G401.6 (cell line): ENCODE data around the gene CDC42.

Experiments used
- FAIRE-seq: peaks from 2 replicates; lab custom pipeline; 2012; peaks lifted over from hg19 to GRCh38; lab: Jason Lieb, UNC

Gene CDC42

DNA sequence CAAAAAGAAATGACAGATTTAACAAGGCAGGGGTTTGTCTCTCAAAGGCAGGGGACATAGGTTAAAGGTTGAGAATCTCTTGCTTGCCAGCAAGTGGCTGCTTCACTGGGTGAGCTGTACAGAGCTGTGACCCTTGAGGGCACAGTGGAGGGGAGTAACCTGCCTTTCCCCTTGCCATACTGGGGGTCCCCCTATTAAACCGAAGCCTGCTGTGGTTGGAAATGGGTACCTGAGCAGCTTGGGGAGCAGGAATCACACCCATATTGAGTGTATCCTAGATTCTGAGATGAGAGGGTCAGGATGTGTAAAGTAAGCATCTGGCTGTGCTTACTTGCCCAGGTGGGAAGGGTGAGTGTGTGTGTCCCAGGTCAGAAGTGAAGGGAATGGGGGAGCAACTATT is 58.6 kb downstream of the CDC42 start:
- FAIRE-seq, result no peak

DNA sequence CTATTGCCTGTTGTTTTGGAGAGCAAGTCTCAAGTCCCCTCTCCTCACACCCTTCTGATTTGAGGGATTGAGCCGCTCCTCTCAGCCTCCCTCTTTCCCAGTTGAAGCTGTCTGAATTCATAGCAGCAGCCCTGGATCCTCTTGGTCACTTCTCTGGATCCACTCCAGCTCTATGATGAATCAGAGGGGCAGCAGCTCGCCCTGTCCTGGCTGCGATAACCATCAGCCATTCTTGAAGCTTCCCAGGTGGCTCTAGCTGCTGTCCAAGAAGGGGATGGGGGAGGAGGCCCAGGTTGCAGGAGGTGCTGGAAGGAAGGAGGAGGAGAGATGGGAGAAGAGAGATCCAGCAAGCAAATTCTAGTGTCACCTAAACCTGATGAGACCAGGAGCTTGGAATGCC is 59.1 kb downstream of the CDC42 start:
- no peak for FAIRE-seq

DNA sequence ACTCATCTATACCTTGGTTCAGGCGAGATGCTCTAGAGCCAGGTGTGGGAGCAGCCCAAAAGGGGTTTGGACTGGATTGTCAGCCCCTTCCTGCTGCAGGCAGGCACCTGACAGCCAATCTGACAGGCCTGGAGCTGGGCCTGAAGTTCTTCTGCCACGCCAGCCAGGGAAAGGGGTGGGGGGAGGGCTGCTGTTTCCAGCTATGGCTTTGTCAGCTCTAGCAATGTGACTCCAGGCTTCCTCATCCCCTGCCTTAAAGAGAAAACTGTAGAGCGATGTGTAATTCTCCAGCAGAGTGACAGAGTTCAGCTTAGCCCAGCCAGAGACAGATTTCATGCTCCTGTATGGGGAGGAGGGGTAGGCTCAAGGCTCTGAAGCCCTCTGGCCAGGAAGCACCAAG is 60.0 kb downstream of the CDC42 start:
- FAIRE-seq, result no peak

DNA sequence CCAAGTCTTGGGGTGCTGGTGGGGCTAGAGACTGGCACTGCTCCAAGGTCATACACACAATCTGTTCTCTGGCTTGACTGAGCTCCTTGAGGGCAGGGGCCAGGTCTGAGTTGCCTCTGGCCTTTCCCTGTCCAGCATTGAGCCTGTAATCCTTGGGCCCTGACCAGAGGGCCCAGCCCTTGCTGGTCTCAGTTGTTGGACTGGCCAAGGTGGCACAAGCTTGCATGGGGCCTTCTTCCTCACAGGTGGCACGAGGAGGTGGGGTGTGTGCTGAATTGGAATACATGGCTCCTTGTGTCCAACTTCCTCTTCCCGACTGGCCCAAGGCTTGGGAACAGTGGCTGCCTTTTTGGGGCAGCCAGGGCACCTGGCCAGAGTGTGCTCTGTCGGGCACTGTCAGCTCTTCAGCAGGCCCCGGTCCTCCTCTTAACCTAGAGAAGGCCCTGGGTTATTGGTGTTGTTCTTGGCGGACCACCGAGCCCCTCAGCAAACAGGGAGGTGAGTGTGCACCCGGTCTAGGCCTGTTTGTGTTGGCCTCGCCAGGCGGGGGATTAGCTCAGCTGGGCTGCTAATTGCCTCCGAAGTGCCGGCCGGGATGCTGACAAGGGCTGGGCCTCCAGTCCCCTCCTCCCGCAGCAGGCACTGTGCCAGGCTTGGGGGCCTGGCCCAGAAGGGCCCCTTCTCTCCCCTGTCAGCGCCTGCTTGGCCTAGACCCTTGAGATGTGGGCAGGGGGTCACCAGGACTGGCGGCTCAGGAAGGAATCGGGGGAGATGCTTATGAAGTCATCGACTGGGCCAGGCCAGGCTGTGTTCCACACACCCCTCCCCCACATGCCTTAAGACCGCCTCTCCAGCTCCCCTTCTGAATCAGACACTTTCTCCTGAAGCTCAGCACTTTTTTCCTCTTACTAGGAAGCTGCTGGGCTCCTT is 61.8 kb downstream of the CDC42 start:
- no peak for FAIRE-seq

DNA sequence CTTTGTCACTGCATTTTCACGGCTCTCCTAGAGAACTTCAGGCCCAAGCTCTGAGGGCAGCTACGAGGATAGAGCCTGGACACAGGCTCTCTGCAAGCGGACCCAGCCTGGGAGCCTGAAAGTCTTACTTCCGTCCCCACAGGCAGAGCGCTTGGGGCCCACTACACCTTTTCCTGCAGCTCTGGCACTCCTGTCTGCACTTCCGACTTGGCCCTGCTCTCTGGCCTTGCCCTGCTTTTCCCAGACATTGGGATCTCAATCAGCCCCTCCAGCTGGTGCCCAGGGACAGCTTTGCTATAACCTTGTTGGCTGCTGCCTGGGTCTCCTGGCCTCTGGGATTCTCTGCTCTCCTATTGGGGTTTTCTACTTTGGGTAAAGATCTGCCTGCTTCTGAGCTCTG is 62.8 kb downstream of the CDC42 start:
- FAIRE-seq, result no peak

DNA sequence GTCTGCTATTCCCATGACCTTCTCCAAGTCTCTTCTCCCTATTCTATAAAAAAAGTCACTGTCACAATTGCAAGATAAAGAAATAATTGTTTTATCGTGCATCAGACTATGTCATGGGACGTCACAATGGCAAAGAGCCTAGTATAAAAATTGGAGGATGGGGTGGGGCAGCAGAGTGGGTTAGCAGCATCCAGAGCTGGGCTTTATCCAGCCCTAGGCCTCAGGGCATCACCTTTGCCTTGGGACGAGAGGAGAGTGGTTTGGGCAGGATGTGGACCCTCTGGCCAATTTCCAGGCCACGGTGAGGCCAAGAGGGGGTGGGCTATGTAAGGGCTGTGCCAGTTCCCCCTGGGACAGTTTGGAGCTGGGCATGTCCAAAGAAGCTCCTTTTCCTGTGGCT is 64.7 kb downstream of the CDC42 start:
- no peak for FAIRE-seq

DNA sequence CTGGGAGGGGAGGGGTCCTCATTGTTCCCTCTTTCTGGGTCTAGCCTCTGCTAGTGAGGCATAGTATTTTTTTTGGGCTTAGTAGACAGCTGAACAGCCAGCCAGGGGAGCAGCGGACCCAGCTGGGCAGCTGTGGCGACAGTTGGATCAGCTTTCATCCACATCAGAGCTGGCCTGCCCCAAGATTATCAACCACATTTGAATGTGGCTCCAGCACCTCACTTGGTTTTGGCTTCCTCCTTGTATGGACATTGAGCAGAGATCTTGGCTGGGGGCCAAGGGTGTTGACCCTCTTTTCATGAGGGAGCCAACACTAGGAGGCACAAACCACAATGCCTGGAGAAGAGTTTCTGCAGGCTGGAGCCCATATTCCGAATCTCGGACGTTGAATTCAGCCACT is 65.3 kb downstream of the CDC42 start:
- FAIRE-seq, result no peak

DNA sequence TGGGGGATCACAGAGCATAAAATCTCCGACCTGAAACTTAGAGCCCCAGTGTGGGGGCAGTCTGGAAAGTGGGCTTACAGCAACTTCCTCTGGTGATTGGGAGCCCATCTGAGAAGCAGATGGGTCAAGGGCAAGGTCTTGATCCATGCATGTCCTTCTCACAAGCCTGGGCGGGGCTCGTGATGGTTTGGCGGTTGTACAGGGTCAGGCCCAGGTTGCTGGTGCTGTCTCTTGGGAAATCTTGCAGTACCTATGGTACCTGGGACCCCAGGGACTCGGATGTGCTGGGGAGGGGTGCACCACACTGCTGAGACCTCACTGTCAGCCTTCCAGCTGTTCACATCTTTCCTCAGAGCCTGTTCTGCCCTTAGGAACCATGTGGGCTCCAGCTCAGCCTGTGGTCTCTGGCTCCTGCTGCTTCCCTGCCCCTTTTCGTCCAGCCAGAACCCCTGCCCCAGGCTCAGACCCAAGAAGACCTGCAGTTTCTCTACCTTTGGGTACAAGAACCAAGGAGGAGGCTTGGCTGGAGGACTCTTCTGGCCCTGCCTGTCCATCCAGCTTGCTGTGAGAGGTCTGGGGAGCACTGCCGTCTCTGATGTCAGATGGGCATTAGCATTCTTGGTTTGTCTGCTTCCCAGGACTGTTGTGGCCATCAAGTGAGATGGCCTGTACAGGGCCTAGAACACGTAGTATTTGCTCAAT is 65.9 kb downstream of the CDC42 start:
- no peak for FAIRE-seq

DNA sequence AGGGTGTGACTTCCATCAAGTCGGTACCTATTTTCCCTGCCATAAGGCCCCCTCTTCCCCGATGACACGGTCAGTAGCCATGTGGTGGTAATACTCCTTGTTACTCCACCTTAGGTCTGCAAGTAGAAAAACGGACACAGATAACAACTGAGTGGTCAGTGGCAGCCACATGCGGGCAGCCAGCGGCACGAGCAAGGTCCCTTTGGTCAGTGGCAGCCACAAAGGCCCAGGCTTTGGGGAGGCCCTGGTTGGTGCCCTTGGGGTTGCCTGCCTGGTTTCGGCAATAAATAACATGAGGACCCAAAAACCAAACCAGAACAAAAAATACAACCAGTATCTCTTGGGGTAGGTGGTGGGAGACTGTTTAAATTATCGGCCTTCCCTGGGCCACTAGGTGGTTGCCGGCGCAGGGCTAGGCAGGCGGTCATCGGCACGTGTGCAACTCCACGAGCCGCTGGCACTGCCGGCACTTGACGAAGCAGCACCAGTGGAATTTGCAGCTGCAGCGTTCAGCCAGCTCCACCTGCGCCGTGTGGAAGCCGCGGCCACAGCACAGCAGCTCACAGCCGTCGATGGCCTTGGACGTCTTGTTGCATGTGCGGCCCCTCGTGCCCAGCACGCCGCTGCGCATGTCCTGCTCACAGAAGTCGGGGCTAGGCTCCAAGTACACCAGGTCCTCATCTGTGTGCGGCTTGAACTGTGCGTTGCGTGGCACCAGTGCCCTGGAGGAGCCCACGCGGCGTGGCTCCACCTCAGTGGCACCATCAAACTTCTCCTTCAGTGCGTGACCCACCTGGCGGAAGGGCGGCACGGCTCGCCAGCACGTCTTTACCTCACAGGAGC is 67.3 kb downstream of the CDC42 start:
- no peak for FAIRE-seq

DNA sequence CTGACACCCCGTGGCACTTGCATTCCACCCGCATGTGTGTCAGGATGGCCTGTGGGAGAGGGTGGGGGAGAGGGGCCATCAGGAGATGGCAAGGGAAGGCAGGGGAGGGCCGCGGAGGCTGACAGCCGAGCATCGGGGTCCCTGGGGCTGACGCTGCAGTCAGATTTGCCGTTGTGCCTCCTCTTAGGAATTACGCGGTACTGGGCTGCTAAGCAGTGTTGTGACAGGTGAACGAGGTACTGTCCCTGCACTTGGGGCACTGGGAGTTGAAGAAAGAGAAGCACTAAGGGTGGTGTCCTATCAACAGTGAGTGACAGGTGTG is 67.9 kb downstream of the CDC42 start:
- FAIRE-seq, result no peak

DNA sequence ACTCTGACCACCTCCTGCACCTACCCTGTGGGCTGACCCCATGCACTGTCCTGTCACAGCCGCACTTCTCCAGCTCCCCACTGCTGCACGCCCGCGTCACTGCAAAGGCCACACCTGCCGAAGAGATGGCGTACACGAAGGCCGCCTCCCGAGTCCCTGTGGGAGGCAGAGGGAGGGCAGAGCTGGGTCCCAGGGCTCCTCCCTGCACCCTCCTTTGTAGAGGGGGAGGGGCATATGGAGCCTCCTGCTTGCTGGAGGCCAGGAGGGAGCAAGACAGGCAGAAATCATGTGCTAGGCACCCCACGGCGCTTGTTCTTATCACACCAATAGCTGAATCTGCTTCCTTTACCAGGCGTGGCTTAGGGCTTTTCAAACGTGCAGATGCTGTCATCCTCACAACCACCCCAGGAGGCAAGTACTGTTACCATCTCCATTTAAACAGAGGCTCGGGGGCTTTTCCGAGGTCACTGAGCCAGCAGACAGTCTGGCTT is 69.0 kb downstream of the CDC42 start:
- no peak for FAIRE-seq

DNA sequence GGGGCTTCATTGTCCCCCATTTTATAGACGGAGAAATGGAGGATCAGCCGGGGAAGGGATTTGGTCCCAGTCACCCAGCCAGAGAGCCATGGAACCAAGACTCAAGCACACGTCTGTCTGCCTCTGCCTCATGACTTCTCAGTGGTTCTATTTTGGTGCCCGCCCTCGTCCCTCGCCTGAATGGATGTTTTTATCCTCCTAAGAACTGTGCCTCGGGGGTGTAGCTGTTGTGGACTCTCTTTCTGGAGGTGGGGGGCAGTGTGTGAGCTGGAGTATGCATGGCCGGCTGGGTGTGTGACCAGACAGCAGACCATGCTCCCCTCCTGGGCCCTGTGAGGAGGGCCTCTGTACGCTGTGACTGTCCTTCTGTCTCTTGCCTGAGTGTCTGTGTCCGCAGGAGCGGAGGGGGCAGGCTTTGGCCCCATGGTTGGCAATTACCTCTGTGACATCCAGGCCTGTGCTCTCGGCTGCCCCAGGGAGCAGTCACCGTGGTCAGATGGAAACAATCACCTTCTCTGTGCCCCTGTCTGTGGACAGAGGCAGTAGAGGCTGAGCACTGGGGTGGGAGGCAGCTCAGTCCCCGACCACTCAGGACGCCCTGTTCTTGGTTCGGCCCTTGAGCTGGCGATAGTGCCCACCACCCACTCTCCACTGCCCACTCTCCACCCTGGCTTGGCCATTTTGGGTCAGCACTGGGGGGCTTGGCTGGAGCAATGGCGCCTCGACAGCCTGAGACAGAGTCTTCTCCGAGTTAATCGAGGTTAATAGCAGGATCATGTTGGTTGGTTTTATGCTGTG is 70.0 kb downstream of the CDC42 start:
- FAIRE-seq, result no peak

DNA sequence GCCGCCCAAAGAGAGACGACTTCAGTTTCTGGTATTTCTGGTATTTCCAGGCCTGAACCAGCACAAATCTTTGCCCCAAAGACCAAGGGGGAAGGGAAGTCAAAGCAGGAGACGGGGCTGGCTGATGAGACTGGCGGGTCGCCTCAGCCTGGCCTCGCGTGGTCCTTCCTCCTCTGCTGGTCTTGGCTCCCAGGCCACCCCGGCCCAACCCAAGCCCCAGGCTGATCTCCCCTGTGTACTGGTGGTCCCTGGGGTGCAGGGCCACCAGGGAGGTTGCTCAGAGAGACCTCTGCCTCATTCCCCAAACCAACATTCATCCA is 70.5 kb downstream of the CDC42 start:
- FAIRE-seq, result no peak

DNA sequence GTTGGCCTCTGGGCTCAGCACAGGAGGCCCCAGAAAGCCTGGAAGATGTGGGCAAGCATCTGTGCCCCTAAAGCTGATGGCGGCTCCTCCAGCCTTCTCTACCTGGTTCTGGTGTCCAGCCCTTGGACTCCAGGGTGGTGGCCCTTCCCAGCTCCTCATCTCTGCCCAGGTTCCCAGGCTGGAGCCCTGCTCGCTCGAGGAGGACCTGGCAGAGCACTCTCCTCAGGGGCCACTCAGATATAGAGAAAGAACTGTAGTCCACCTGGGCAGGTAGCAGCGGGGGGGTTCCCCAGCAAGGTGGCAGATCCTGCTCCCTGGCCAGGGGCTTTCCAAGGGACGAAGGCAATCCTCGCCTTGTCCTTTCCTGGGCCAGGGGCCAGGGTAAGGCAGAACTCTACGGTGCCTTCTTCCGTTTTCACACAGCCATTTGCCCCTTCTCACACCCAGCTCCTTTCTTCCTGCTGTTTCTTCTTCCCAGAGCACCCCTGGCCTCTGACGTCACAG is 71.4 kb downstream of the CDC42 start:
- no peak for FAIRE-seq

DNA sequence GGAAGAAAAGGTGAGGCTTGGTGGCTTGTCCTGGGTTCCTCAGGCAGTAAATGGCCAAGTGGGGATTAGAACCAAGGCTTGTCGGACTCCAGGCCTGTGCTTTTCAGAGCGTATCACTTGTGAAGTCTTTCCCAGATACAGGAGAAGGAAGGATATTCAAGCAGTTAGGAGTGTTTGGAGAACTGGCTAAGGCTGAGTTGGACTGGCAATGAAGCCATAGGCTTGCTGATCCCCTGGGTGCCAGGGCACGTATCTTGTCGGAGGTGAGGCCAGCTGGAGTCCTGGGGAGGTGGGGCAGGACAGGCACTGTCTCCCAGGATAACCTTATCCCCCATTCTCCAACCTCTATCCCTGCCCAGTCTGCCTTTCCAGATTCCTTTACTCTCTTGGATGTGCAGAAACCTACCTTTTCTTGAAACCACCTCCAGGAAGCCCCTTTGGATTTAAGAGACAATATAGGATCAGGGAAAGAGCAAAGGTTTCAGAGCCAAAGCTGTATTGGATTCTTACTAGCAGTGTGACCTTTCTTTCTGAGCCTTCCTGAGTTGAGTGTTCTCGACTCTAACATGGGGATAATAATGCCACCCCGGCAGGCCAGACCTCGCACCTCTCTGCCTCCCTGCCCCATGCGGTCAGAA is 72.2 kb downstream of the CDC42 start:
- FAIRE-seq, result no peak

DNA sequence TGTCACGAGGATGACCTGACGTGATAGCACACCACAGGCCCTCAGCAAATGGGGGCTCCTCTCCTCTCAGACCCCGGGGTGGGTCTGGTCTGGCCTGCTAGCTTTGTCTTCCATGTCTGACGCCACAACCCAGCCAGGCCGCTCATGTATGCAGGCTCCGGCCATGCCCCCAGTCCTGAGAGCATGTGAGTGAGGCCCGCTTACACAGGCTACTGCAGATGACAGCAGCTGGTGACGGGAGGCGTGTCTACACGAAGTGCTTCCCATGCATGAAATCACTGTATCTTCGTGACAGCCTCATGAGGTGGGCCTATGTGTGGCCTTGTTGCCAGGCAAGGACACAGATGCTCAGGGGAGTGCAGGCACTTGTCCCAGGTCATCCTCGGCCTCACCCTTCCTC is 74.0 kb downstream of the CDC42 start:
- FAIRE-seq, result no peak

DNA sequence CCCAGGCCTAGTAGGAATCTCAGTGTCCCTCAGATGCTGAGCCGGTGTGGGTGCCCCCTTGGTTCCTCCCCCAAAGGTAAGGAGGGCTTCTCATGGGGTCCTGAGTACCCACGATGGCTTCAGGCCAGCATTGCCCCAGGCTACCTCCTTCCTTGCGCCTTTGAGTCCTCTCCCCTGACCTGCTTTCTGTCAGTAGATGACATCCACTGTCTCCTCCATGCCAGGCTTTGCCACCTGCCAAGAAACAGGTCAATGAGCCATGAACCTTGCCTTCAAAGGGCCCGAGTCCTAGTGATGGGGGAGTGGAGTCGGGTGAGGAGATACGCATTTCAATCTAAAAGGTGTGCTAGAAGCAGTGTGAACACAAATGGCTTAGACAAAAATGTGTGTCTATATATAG is 74.7 kb downstream of the CDC42 start:
- FAIRE-seq, result no peak

DNA sequence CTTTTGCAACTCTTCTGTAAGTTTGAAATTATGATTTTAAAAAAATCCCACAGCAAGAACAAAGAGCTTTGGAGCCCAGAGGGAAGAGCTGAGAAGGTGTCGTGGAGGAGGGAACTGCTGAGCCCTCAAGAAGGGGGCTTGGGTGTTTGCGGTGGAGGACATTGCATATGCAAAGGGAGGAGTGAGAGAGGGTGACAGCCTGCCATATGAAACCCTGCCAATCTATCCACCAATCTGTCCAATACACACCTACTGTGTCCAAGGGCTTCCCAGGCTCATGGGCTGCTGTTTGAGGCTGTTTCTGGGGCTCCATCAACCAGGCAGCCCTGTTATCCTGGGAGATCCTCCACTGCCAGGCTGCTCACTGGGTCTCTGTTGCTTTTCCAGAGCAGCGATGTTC is 75.2 kb downstream of the CDC42 start:
- FAIRE-seq, result no peak

DNA sequence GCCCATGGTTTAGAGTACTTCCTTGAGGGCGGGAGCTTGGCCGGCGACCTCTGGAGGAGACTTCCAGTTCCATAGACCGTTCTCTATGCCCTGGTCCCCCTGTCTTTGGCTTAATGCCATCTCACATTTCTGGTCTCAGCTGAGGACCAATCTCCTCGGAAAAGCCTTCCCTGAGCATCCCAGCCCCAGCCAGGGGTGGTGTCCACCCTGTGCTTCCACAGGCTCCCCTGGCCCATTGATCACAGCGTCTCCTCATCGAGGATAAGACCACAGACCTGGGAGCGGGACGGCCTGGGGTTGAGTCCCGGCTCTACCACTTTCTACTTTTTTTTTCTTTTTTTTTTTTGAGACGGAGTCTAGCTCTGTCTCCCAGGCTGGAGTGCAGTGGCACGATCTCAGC is 75.9 kb downstream of the CDC42 start:
- no peak for FAIRE-seq

DNA sequence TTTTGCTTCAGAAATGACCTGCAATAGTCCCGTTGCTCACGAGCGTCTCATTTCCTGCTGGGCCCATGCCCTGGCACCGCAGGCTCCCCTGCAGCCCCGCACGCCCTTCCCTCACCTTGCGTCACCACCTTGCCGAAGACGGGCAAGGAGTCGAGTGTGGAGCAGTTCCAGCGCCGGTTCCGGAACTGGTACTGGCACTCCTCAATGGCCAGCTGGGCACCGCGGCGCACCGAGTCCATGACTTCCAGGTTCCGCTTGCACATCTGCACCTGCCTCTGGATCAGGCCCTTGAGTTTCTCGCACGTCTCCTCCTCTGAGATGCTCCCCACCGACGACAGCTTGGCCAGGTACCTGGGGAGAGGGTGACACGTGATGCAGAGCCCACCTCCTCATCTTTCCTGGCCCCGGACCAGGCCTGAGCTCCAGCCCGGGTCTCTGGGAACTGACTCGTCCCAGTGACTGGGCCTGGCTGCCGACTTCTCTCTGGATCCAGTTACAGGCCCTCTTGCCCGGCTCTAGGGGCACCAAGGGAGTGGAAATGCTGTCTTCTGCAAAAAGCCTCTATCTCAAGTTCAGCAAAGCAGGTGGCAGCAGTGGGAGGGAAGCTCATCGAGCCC is 77.1 kb downstream of the CDC42 start:
- no peak for FAIRE-seq

DNA sequence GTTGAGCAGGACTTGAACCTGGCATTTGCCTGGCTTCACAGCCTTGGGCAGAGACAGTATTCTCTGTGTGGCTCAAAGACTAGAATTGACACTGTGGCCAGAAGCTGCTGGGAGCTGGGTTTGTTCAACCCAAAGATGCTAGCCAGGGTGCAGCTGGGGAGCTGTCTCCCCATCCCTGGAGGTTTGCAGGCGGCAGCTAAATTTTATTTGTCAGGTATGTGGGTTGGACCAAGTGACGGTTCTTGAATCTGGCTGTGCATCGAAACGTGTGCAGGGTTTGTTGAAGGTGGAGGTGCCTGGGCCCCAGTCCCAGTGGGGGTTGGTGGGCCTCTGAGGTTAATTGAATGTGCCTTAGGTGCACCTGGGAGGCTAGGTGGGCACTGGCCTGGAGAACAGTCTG is 78.6 kb downstream of the CDC42 start:
- FAIRE-seq, result no peak
